Mucosa of descending colon (tissue), 3 donors: ENCODE measurements around the gene GTPBP1. TPM values are rescaled to one million over a fixed set of nuclear protein-coding genes. Genes with fewer than 3 reads are reported as not detected.

Experiments used
- ATAC-seq: fragments of 200-7000 bp; cut with Tn5 transposase; one replicate; pipeline ENCODE4 v1.9.1; 2020; ENCODE audit warnings: mild to moderate bottlenecking, moderate library complexity
- DNase-seq, 3 donors: peaks; one replicate each; pipeline ENCODE4 v3.0.0-alpha.2; 2020
- H3K36me3 ChIP-seq: fragments of 200-600 bp; one replicate; pipeline ENCODE4 v1.8.0; 2021; ENCODE audit warnings: low read depth, mild to moderate bottlenecking
- H3K4me1 ChIP-seq: fragments of 200-600 bp; one replicate; pipeline ENCODE4 v1.8.0; 2021; ENCODE audit warnings: low read depth, mild to moderate bottlenecking
- H3K4me3 ChIP-seq: fragments of 200-600 bp; one replicate; pipeline ENCODE4 v1.8.0; 2021; ENCODE audit warnings: mild to moderate bottlenecking
- H3K9me3 ChIP-seq: fragments of 200-600 bp; one replicate; pipeline ENCODE4 v1.8.0; 2021; ENCODE audit warnings: mild to moderate bottlenecking
- intact Hi-C, 2 donors: fragments of 100-400 bp; cut with DNase I in 1 of 2; cut with micrococcal nuclease in 1 of 2; formaldehyde crosslinking; loops; one replicate each; pipeline versions ENCODE4 v1.11.0 to v1.11.1; 2022; cut with DNase I, micrococcal nuclease
- total RNA-seq, 3 donors: library from RNA; stranded (reverse); fragmentation: NEBNext Ultra II Directional in 2 of 3; extraction: Animal tissue kit (Norgen Biotek cat#: 25700) in 2 of 3; gene quantifications; one replicate each; pipeline versions ENCODE4 v1.2.1 to v1.2.4, GENCODE V29; 2021 to 2023
- TF ChIP-seq, protein P1 (sequence below): fragments of 200-600 bp; IDR thresholded peaks from one replicate; pipeline ENCODE4 v1.8.0; 2022; ENCODE audit warnings: antibody characterized with exemption, mild to moderate bottlenecking
- donor health status: DM: no; HTN: no; CAD: no; lungs with moderate emphysema.
- donor health status: DM: no; HTN: no; CAD: no.
- donor health status: DM: no; HTN: yes; CAD: no.

GTPBP1 gene
- total RNA-seq, 3 donors from 2014 or later: 73.1 to 96.8 (median 76.8) TPM

DNA sequence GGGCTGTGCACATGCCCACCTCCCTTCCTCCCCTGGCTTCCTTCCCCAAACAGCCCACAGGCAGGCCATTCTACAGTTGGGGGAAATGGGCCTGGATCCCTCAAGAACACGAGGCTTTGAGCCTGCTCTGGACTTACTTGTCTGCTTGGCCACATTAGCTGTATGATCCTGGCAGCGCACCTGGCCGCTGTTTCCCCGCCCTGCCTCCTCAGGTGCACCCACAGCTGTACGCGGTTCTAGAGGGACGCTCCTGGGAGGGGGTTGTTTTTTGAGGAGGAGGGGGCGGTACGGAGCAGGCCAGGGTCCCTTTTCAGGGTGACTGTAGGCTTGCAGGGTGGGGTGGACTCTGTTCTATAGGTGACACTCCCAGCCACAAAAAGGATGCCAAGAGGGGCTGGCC, 61.6 kb downstream of the GTPBP1 start:
- Histone ChIP-seq H3K9me3 (no peaks in the 10 kb centered on the region), H3K4me1 (no peaks in the 10 kb centered on the region), H3K36me3 (no peaks in the 10 kb centered on the region), H3K4me3 (no peak overlapping the region)
- no peak for ATAC-seq
- no peak for DNase-seq
- TF ChIP-seq, protein P1, sequence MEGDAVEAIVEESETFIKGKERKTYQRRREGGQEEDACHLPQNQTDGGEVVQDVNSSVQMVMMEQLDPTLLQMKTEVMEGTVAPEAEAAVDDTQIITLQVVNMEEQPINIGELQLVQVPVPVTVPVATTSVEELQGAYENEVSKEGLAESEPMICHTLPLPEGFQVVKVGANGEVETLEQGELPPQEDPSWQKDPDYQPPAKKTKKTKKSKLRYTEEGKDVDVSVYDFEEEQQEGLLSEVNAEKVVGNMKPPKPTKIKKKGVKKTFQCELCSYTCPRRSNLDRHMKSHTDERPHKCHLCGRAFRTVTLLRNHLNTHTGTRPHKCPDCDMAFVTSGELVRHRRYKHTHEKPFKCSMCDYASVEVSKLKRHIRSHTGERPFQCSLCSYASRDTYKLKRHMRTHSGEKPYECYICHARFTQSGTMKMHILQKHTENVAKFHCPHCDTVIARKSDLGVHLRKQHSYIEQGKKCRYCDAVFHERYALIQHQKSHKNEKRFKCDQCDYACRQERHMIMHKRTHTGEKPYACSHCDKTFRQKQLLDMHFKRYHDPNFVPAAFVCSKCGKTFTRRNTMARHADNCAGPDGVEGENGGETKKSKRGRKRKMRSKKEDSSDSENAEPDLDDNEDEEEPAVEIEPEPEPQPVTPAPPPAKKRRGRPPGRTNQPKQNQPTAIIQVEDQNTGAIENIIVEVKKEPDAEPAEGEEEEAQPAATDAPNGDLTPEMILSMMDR: no peak
- intact Hi-C loops: no loop called here

DNA sequence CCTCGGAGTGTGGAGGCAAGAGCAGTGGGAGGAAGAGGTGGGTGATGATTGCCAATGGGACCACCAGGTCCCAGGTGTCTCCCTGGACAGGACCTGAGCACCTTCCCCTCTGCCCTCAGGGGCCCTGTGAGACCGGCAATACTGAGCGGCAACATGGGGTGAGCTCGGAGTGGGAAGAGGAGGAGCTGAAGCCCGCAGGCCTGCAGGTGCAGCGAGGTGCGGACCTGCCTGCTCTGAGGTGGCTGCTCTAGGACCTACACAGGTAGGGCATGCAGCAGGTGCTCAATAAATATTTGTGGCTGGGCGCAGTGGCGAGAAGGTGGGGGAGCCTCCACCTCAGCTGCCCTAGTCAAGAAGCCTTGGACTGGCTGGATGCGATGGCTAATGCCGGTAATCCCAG, 62.3 kb downstream of the GTPBP1 start:
- no peaks in the 10 kb centered on the region for H3K4me1 ChIP-seq
- H3K4me3 ChIP-seq: no peak overlapping the region
- no peak for DNase-seq
- TF ChIP-seq, protein P1: no peak
- intact Hi-C loops: no loop called here
- no peaks in the 10 kb centered on the region for H3K36me3 ChIP-seq
- ATAC-seq: no peak
- no peaks in the 10 kb centered on the region for H3K9me3 ChIP-seq

DNA sequence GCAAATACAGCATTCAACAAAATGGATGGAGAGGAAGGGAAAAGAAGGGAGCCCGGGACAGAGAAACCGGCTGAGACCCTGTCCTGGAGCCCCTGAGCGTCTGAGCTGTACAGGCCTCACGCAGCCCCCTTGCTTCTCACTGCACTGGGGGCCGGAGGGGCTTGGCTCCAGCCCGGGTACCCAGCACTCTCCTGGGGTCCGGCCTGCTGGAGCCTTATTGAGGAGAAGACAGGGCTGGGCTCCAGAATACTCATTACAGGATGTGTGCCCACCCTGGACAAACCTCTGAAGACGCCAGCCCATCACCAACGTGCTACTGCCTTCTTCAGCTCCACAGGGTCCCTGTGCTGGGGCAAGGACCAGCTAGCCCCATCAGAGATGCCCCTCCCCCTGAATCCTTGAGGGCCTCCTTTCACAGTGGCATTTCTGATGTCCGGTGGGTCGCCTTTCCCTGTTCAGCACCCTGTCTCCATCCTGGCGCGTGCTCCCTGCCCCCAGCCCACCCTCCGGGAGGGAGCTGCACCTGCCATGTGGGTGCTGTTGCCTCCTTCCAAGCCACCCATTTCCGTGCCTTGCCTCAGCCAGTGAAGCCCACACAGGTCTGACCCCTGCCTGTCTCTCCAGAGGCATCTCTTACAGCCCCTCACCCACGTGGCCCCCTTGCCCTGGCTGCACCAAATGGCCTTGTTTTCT, 64.7 kb downstream of the GTPBP1 start:
- DNase-seq (no peak), ATAC-seq (no peak)
- intact Hi-C loops: no loop called here
- H3K9me3 ChIP-seq: no peaks in the 10 kb centered on the region
- TF ChIP-seq, protein P1: no peak
- no peaks in the 10 kb centered on the region for H3K36me3 ChIP-seq
- no peaks in the 10 kb centered on the region for H3K4me1 ChIP-seq
- H3K4me3 ChIP-seq: no peak overlapping the region

DNA sequence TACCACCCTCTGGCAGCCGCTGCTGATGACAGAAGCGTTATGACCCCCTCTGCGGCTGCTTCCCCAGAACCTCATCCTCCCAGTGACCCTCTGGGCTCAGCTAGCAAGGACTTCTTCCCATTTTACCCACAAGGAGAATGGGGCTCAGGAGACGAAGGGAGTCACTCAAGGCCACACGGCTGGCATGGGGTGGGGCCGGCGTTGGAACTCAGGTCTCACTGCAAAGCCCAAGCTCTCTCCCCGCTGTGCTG, 66.8 kb downstream of the GTPBP1 start:
- ATAC-seq (no peak), DNase-seq (no peak)
- Histone ChIP-seq H3K36me3 (no peaks in the 10 kb centered on the region), H3K4me1 (no peaks in the 10 kb centered on the region), H3K4me3 (no peak overlapping the region), H3K9me3 (no peaks in the 10 kb centered on the region)
- TF ChIP-seq, protein P1: no peak
- intact Hi-C loops: no loop called here

DNA sequence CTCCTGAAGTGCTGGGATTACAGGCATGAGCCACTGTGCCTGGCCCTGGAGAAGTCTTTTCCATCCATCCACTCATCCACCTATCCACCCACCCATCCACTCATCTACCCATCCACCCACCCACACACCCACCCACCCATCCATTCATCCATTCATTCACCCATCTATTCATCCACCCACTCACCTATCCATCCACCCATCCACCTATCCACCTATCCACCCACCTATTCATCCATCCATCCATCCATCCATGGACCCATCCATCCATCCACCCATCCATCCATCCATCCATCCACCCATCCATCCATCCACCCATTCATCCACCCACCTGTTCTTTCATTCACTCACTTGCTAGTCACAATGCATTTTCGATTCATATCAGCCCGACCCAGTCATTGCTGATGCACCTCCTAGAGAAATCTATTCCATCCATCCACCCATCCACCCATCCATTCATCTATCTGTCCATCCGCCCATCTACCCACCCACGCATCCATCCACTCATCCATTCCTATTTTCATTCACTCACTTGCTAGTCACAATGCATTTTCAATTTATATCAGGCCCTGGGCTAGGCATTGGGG, 67.7 kb downstream of the GTPBP1 start:
- intact Hi-C loops: no loop called here
- H3K36me3 ChIP-seq: no peaks in the 10 kb centered on the region
- no peak for DNase-seq
- no peak for ATAC-seq
- H3K9me3 ChIP-seq: no peaks in the 10 kb centered on the region
- H3K4me3 ChIP-seq: no peak overlapping the region
- no peaks in the 10 kb centered on the region for H3K4me1 ChIP-seq
- TF ChIP-seq, protein P1: no peak
